HUES48 (cell line): ENCODE data around the gene KLHL42.
A peak's percentile ranks its signal among the peaks of the same experiment; 100 is the strongest.

ENCODE experiments used
- H3K27ac ChIP-seq: one replicate; pipeline ENCODE4 v1.7.0; 2013; ENCODE audit warnings: low read depth, low read length, inconsistent platforms
- H3K27me3 ChIP-seq: 2 replicates; pipeline ENCODE4 v1.6.1; 2013; ENCODE audit warnings: mild to moderate bottlenecking, low read length; ENCODE audit not compliant: control insufficient read depth, insufficient read depth
- H3K36me3 ChIP-seq: 2 replicates; pipeline ENCODE4 v1.6.1; 2013; ENCODE audit warnings: low read length; ENCODE audit not compliant: control insufficient read depth, insufficient read depth
- H3K4me1 ChIP-seq: 2 replicates; pipeline ENCODE4 v1.6.1; 2013; ENCODE audit warnings: mild to moderate bottlenecking, low read length; ENCODE audit not compliant: control insufficient read depth, insufficient read depth
- H3K4me3 ChIP-seq: 2 replicates; pipeline ENCODE4 v1.5.1; 2013; ENCODE audit warnings: mild to moderate bottlenecking, low read depth, low read length
- H3K9ac ChIP-seq: 2 replicates; pipeline ENCODE4 v1.6.1; 2013; ENCODE audit warnings: mild to moderate bottlenecking, low read depth, low read length, moderate library complexity
- H3K9me3 ChIP-seq: 2 replicates; pipeline ENCODE4 v1.6.1; 2013; ENCODE audit warnings: low read length; ENCODE audit not compliant: control insufficient read depth, insufficient read depth

Gene KLHL42

DNA sequence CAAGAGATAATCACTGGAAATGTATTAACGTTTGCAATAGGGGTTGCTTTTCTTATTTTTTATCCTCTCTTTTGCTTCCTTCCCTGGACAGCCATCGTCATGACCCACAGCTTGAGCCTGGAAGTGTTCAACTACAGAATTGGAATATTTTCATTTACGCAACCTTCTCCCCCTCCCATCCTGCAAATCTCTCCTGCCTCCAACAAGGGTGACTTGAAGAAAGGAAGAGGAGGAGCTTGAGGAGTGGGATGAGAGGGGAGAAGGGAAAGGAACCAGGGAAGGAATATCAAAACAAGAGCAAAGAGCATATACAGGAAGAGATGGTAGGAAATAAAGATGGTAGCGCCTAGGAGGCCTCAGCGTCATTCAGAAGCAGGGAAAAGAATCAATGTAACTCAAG, 1.6 kb downstream of the KLHL42 start:
- Histone ChIP-seq H3K4me3 (peak overlapping the region; percentile 84), H3K9ac (no peak overlapping the region), H3K27ac (peak overlapping the region; percentile 74), H3K27me3 (no peaks in the 10 kb centered on the region), H3K36me3 (peaks cover 2% of the 10 kb centered on the region), H3K4me1 (peaks cover 26% of the 10 kb centered on the region), H3K9me3 (no peaks in the 10 kb centered on the region)

GRCh38 chr12:27782481-27782880, 2.4 kb downstream of the KLHL42 start:
- Histone ChIP-seq H3K27ac (peak overlapping the region; percentile 74), H3K36me3 (peaks cover 2% of the 10 kb centered on the region), H3K9ac (no peak overlapping the region), H3K4me1 (peaks cover 26% of the 10 kb centered on the region), H3K4me3 (no peak overlapping the region), H3K9me3 (no peaks in the 10 kb centered on the region), H3K27me3 (no peaks in the 10 kb centered on the region)

DNA sequence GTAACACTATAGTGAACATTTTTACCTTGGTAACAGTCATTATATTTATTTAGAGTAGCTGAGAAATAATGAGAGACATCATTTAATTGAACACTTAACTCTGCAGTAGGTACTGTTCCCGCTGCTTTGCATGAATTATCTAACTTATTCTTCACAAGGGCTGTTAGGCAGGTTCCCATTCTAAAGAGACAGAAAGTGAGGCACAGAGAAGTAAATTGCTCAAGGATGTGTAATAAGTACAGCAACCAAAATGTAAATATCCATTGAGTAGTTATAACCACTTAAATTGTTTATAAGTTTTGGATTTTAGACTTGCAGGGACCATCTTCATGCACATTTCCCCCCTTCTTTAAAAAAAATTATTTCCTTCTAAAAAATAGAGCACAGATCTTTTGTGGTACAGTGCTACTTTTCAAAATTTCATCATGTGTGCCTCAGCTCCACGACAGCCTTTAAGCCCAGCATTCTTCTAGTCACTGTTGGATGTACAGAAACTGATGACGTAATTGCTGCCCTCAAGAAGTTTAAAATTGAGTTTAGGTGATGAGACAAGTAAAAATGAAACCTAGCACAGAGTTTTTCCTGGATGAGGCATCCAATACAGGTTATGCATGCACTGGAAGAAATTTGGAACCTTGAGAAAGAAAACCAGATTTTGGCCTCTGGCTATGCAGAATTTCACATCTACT, 6.0 kb downstream of the KLHL42 start:
- Histone ChIP-seq H3K4me3 (no peak overlapping the region), H3K27ac (no peak overlapping the region), H3K27me3 (no peaks in the 10 kb centered on the region), H3K9ac (no peak overlapping the region), H3K4me1 (peaks cover 20% of the 10 kb centered on the region), H3K9me3 (no peaks in the 10 kb centered on the region), H3K36me3 (peaks cover 8% of the 10 kb centered on the region)

DNA sequence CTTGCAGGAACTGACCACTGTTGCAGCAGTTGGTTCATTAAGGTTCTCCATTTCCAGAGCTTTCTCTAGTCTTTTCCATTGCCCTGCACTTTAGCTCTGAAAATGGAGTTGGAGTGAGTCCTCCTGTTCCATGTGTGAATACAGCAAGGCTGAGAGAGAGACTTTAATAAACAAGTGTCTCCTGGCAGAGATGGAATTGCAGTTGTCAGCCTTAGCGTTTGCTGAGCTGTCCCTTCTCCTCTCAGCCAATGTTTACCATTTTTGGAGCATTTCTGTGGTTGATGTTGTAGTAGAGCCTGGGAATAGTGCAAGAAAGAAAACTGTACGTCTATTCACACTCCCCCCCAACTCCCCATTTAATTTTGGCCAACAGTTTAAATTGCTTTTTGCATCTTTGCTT, 7.5 kb downstream of the KLHL42 start:
- Histone ChIP-seq H3K27ac (no peak overlapping the region), H3K36me3 (peaks cover 18% of the 10 kb centered on the region)

GRCh38 chr12:27790179-27790578, 10.1 kb downstream of the KLHL42 start:
- Histone ChIP-seq H3K27me3 (no peaks in the 10 kb centered on the region), H3K9me3 (no peaks in the 10 kb centered on the region), H3K27ac (no peak overlapping the region), H3K36me3 (peaks cover 42% of the 10 kb centered on the region), H3K9ac (no peak overlapping the region), H3K4me3 (no peak overlapping the region), H3K4me1 (no peaks in the 10 kb centered on the region)

More for the DNA sequence above, 7.5 kb downstream of the KLHL42 start:
- Histone ChIP-seq H3K4me3 (no peak overlapping the region), H3K9ac (no peak overlapping the region), H3K27me3 (no peaks in the 10 kb centered on the region), H3K4me1 (peaks cover 5% of the 10 kb centered on the region; the same call in 1 of the 2 replicates), H3K9me3 (no peaks in the 10 kb centered on the region)

- H3K27me3 ChIP-seq: no peaks in the 10 kb centered on the region
- H3K4me1 ChIP-seq: no peaks in the 10 kb centered on the region
Measured at GRCh38 chr12:27794818-27795584, 15.0 kb downstream of the KLHL42 start.

DNA sequence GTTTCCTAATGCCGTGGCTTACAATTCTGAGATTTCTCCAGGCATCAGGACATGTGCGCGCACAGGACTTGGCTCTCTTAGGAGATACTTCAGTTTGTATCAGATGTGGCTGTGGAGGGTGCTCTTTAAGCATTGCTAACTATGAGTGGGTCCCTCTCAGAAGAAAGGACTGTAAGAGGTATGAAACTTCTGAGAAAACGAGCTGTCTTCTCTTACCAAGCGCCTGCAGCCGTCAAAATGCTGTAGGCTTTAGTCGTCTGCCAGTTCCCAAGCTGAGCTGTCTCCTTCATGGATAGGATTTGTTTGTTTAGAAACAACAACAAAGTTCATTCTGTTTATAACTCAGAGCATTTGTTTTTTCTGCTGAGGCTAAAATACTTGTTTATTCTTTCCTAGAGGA, 16.1 kb downstream of the KLHL42 start:
- peaks cover 84% of the 10 kb centered on the region for H3K36me3 ChIP-seq

More at GRCh38 chr12:27794818-27795584, 15.0 kb downstream of the KLHL42 start:
- H3K27ac ChIP-seq: no peak overlapping the region
- no peaks in the 10 kb centered on the region for H3K9me3 ChIP-seq
- H3K36me3 ChIP-seq: peaks cover 84% of the 10 kb centered on the region
- no peak overlapping the region for H3K4me3 ChIP-seq
- no peak overlapping the region for H3K9ac ChIP-seq

GRCh38 chr12:27797301-27798025, 17.4 kb downstream of the KLHL42 start:
- Histone ChIP-seq H3K36me3 (peaks cover 72% of the 10 kb centered on the region), H3K27ac (no peak overlapping the region), H3K27me3 (no peaks in the 10 kb centered on the region)

More for the DNA sequence above, 16.1 kb downstream of the KLHL42 start:
- no peaks in the 10 kb centered on the region for H3K4me1 ChIP-seq
- no peaks in the 10 kb centered on the region for H3K9me3 ChIP-seq
- no peak overlapping the region for H3K27ac ChIP-seq
- no peaks in the 10 kb centered on the region for H3K27me3 ChIP-seq
- H3K4me3 ChIP-seq: no peak overlapping the region
- no peak overlapping the region for H3K9ac ChIP-seq

DNA sequence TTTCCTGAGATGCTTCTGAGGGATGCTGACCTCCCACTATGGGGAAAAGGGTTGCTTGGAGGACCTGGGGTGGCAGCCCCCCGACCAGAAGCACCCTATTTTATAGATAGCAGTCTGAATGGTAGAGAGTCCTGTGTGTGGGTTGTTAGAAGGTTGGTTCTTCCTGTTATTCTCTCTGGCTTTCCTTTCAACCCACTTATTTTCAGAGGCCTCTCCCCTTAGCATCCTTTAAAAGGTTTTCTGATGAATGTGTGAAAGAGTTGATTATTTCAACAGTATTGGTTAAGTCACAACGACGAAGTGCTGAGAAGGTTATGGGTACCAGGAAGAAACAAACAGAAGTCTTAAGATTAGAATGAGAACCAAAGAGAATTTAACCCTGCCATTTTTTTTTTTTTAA, 20.8 kb downstream of the KLHL42 start:
- Histone ChIP-seq H3K9ac (no peak overlapping the region), H3K27me3 (no peaks in the 10 kb centered on the region), H3K9me3 (no peaks in the 10 kb centered on the region), H3K27ac (no peak overlapping the region), H3K4me1 (no peaks in the 10 kb centered on the region), H3K36me3 (peaks cover 41% of the 10 kb centered on the region), H3K4me3 (no peak overlapping the region)

More at GRCh38 chr12:27797301-27798025, 17.4 kb downstream of the KLHL42 start:
- H3K4me3 ChIP-seq: no peak overlapping the region
- H3K9me3 ChIP-seq: no peaks in the 10 kb centered on the region
- no peak overlapping the region for H3K9ac ChIP-seq
- no peaks in the 10 kb centered on the region for H3K4me1 ChIP-seq

DNA sequence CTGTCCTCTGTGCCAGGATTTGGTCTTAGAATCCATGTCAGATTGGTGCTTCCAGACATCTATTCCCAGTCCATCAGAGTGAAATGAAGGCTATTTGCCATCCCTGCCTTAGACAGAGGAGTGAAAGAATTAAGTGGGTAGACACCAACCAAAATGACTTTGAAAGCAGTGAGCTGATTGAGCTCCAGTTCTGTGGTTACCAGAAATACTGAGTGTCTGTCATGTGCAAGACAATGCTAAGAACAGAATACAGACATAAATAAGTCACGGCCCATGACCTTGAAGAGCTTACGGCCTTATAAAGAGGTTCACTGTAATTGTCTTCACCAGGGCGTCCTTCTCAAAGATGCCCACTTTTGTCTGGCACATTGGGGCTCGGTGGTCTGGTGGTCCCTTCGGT, 21.6 kb downstream of the KLHL42 start:
- no peak overlapping the region for H3K4me3 ChIP-seq
- H3K9me3 ChIP-seq: no peaks in the 10 kb centered on the region
- H3K9ac ChIP-seq: no peak overlapping the region
- no peaks in the 10 kb centered on the region for H3K4me1 ChIP-seq
- H3K27me3 ChIP-seq: no peaks in the 10 kb centered on the region
- H3K36me3 ChIP-seq: peaks cover 34% of the 10 kb centered on the region
- no peak overlapping the region for H3K27ac ChIP-seq

GRCh38 chr12:27802511-27802910, 22.5 kb downstream of the KLHL42 start:
- H3K4me3 ChIP-seq: no peak overlapping the region
- H3K27me3 ChIP-seq: no peaks in the 10 kb centered on the region
- H3K27ac ChIP-seq: no peak overlapping the region
- H3K36me3 ChIP-seq: peaks cover 25% of the 10 kb centered on the region
- 0 out of 2 replicates have a peak, but pooled peaks cover 2% of the 10 kb centered on the region for H3K4me1 ChIP-seq
- no peak overlapping the region for H3K9ac ChIP-seq
- no peaks in the 10 kb centered on the region for H3K9me3 ChIP-seq
